GM23338 (cell line): ENCODE results near the gene IFRD1. TPM values are rescaled to one million over a fixed set of nuclear protein-coding genes. Genes with fewer than 3 reads are reported as not detected.

ENCODE experiments used
- ATAC-seq: fragments of 200-7000 bp; cut with Tn5 transposase; 3 replicates; pipeline ENCODE4 v1.9.1; 2020
- DNase-seq: peaks from one replicate; pipeline ENCODE4 v3.0.0-alpha.2; 2015; ENCODE audit warnings: low spot score
- H2AFZ ChIP-seq: fragments of 200-600 bp; sonication (generic); 2 replicates; pipeline ENCODE4 v1.8.0; 2016; ENCODE audit warnings: antibody characterized with exemption, mild to moderate bottlenecking, moderate library complexity
- H3F3A ChIP-seq: fragments of 200-600 bp; sonication (generic); replicated peaks from 2 replicates; pipeline ENCODE4 v1.8.0; 2017; ENCODE audit warnings: antibody characterized with exemption, mixed run types, low read depth
- H3K27ac ChIP-seq: fragments of 200-600 bp; sonication (generic); 2 replicates; pipeline ENCODE4 v1.6.1; 2016; ENCODE audit warnings: low read depth
- H3K27me3 ChIP-seq: fragments of 200-600 bp; sonication (generic); 2 replicates; pipeline ENCODE4 v1.8.0; 2016; ENCODE audit warnings: mild to moderate bottlenecking, mixed run types, moderate library complexity; ENCODE audit not compliant: insufficient read depth
- H3K36me3 ChIP-seq: fragments of 200-600 bp; sonication (generic); 2 replicates; pipeline ENCODE4 v1.8.0; 2016; ENCODE audit warnings: mild to moderate bottlenecking; ENCODE audit not compliant: insufficient read depth
- H3K4me1 ChIP-seq: fragments of 200-600 bp; sonication (generic); 2 replicates; pipeline ENCODE4 v1.8.0; 2016; ENCODE audit warnings: mild to moderate bottlenecking, moderate library complexity; ENCODE audit not compliant: insufficient read depth
- H3K4me2 ChIP-seq: fragments of 200-600 bp; sonication (generic); 2 replicates; pipeline ENCODE4 v1.7.1; 2017; ENCODE audit warnings: mixed run types
- H3K4me3 ChIP-seq: fragments of 200-600 bp; sonication (generic); 2 replicates; pipeline ENCODE4 v1.6.1; 2016; ENCODE audit warnings: mixed run types
- H3K79me2 ChIP-seq: fragments of 200-600 bp; sonication (generic); replicated peaks from 2 replicates; pipeline ENCODE4 v1.8.0; 2017; ENCODE audit warnings: mild to moderate bottlenecking; ENCODE audit not compliant: insufficient read depth
- H3K9me2 ChIP-seq: fragments of 200-600 bp; sonication (generic); 2 replicates; pipeline ENCODE4 v1.8.0; 2017; ENCODE audit not compliant: insufficient read depth
- H4K20me1 ChIP-seq: fragments of 200-600 bp; sonication (generic); replicated peaks from 2 replicates; pipeline ENCODE4 v1.8.0; 2017; ENCODE audit warnings: mild to moderate bottlenecking; ENCODE audit not compliant: insufficient read depth
- H3K27ac Mint-ChIP-seq: 2 replicates; pipeline ENCODE4 v1.8.0; 2020; ENCODE audit warnings: inconsistent platforms, mild to moderate bottlenecking, moderate library complexity, mixed read lengths
- H3K27me3 Mint-ChIP-seq: 3 replicates; pipeline ENCODE4 v1.8.0; 2022; ENCODE audit warnings: low read depth, mild to moderate bottlenecking, moderate library complexity, mixed read lengths, inconsistent platforms; ENCODE audit not compliant: insufficient read depth, poor library complexity
- H3K36me3 Mint-ChIP-seq: 3 replicates; pipeline ENCODE4 v1.8.0; 2021; ENCODE audit warnings: low read depth, mild to moderate bottlenecking, inconsistent platforms, moderate library complexity, mixed read lengths
- H3K4me1 Mint-ChIP-seq: 3 replicates; pipeline ENCODE4 v1.8.0; 2020; ENCODE audit warnings: mild to moderate bottlenecking, inconsistent platforms, mixed read lengths
- H3K4me3 Mint-ChIP-seq: 3 replicates; pipeline ENCODE4 v1.8.0; 2021; ENCODE audit warnings: moderate library complexity, mild to moderate bottlenecking, inconsistent platforms, mixed read lengths
- H3K9me3 Mint-ChIP-seq: 3 replicates; pipeline ENCODE4 v1.8.0; 2020; ENCODE audit warnings: moderate library complexity, mild to moderate bottlenecking, inconsistent platforms, mixed read lengths
- CREB1 ChIP-seq: fragments of 250-450 bp; sonication (Bioruptor Pico); IDR thresholded peaks from 2 replicates; pipeline ENCODE4 v1.5.0; 2020; ENCODE audit warnings: low read depth, mild to moderate bottlenecking, moderate library complexity
- ETS1 ChIP-seq: IDR thresholded peaks from 2 replicates; pipeline ENCODE4 v1.6.1; 2016; ENCODE audit warnings: antibody characterized with exemption
- EZH2 ChIP-seq: fragments of 200-600 bp; sonication (generic); IDR thresholded peaks from one replicate; pipeline ENCODE4 v1.8.0; 2017; ENCODE audit warnings: antibody characterized with exemption, mild to moderate bottlenecking, low read depth; ENCODE audit not compliant: unreplicated experiment
- EZH2phosphoT487 ChIP-seq: fragments of 200-600 bp; sonication (generic); IDR thresholded peaks from one replicate; pipeline ENCODE4 v1.8.1; 2018; ENCODE audit warnings: antibody characterized with exemption; ENCODE audit not compliant: unreplicated experiment
- POLR2AphosphoS5 ChIP-seq: IDR thresholded peaks from 2 replicates; pipeline ENCODE4 v1.6.1; 2016; ENCODE audit warnings: antibody characterized with exemption, low read depth
- REST ChIP-seq: IDR thresholded peaks from one replicate; pipeline ENCODE4 v1.6.1; 2018; ENCODE audit warnings: antibody characterized with exemption; ENCODE audit not compliant: unreplicated experiment
- ZNF114 ChIP-seq: fragments of 250-450 bp; sonication (Bioruptor Pico); IDR thresholded peaks from 2 replicates; pipeline ENCODE4 v1.5.0; 2020; ENCODE audit warnings: mild to moderate bottlenecking, moderate library complexity
- ZNF331 ChIP-seq: fragments of 250-450 bp; sonication (Bioruptor Pico); IDR thresholded peaks from 2 replicates; pipeline ENCODE4 v1.5.0; 2020; ENCODE audit warnings: low read depth, mild to moderate bottlenecking, moderate library complexity
- ZNF462 ChIP-seq: fragments of 250-450 bp; sonication (Bioruptor Pico); IDR thresholded peaks from 2 replicates; pipeline ENCODE4 v1.5.0; 2020; ENCODE audit warnings: mild to moderate bottlenecking, moderate library complexity
- polyA plus RNA-seq: library from polyadenylated mRNA; unstranded; fragments of >200 nt; fragmentation: Nextera tagmentation; extraction: Ambion mirVana; gene quantifications from 2 replicates; pipeline ENCODE4 v1.2.1, GENCODE V29; 2016
- total RNA-seq: library from RNA; depleted of rRNA; stranded (reverse); fragments of >200 nt; shearing (Covaris generic); gene quantifications from 2 replicates; pipeline ENCODE4 v1.2.3, GENCODE V29; 2014

The IFRD1 gene
- total and polyA plus RNA-seq, 2 experiments from 2014 or later, result 69.6 to 73.6 TPM

GRCh38 chr7:112476390-112477052, 26.3 kb downstream of the IFRD1 start (continued):
- no peak for TF ChIP-seq REST

GRCh38 chr7:112481121-112481736, 31.0 kb downstream of the IFRD1 start:
- Histone ChIP-seq H3K27ac (no peak overlapping the region), H3K9me2 (no peaks in the 10 kb centered on the region), H3K27me3 (no peaks in the 10 kb centered on the region), H4K20me1 (no peaks in the 10 kb centered on the region), H3F3A (no peaks in the 10 kb centered on the region), H3K36me3 (no peaks in the 10 kb centered on the region), H3K4me3 (no peak overlapping the region), H3K4me1 (peaks cover 6% of the 10 kb centered on the region; the same call in 1 of the 2 replicates), H3K4me2 (no peak overlapping the region), H3K79me2 (no peaks in the 10 kb centered on the region), H2AFZ (no peak overlapping the region)
- no peak for ATAC-seq
- H3K4me1 Mint-ChIP-seq, result peaks cover 9% of the 10 kb centered on the region
- no peak overlapping the region for H3K4me3 Mint-ChIP-seq
- no peak overlapping the region for H3K27ac Mint-ChIP-seq
- DNase-seq, result no peak
- peaks cover 5% of the 10 kb centered on the region for H3K27me3 Mint-ChIP-seq
- no peaks in the 10 kb centered on the region for H3K9me3 Mint-ChIP-seq
- H3K36me3 Mint-ChIP-seq, result peaks cover 11% of the 10 kb centered on the region; the same call in 2 of the 3 replicates
- TF ChIP-seq ZNF331 (no peak), REST (no peak), ETS1 (no peak), ZNF462 (CRISPR knock-in tag) (no peak), ZNF114 (no peak), EZH2 (no peak), CREB1 (CRISPR knock-in tag) (no peak), EZH2phosphoT487 (no peak), POLR2AphosphoS5 (no peak)
